GM21529 (cell line): ENCODE measurements around the gene TRPC4AP.
A peak's percentile ranks its signal among the peaks of the same experiment; 100 is the strongest.
"Not testable (repeated sequence)": the region's sequence is repeated elsewhere in the genome, so short reads cannot be mapped to it uniquely, and the experiment has no call there.

Experiments
- ATAC-seq: cut with Tn5 transposase; IDR thresholded peaks from one replicate; pipeline ENCODE4 v1.9.1; 2021; ENCODE audit not compliant: unreplicated experiment

Gene TRPC4AP

GRCh38 chr20:35092524-35093266 is at the start of gene TRPC4AP:
Gene TRPC4AP (minus strand): TSS chr20:35092807. CDS start chr20:35092781, 26 bp downstream.
- ATAC-seq: peak; percentile 92

- no peak for ATAC-seq
These were observed 43.4 kb upstream of the TRPC4AP start for GRCh38 chr20:35135867-35136586.

- no peak for ATAC-seq
These were observed 42.3 kb upstream of the TRPC4AP start for GRCh38 chr20:35134880-35135279.

GRCh38 chr20:35134472-35134871 is 41.9 kb upstream of the TRPC4AP start:
- no peak for ATAC-seq

GRCh38 chr20:35133735-35134134 is 41.1 kb upstream of the TRPC4AP start:
- no peak for ATAC-seq

- ATAC-seq: no peak
These were observed 40.4 kb upstream of the TRPC4AP start for GRCh38 chr20:35133031-35133430.

GRCh38 chr20:35131934-35132333 is 39.3 kb upstream of the TRPC4AP start:
- ATAC-seq: no peak

- ATAC-seq: no peak
These were observed 37.1 kb upstream of the TRPC4AP start for GRCh38 chr20:35129647-35130069.

- no peak for ATAC-seq
These were observed 33.1 kb upstream of the TRPC4AP start for GRCh38 chr20:35125753-35126152.

- no peak for ATAC-seq
These were observed 30.3 kb upstream of the TRPC4AP start for GRCh38 chr20:35122756-35123405.

GRCh38 chr20:35121186-35121585 is 28.6 kb upstream of the TRPC4AP start:
- ATAC-seq: no peak

GRCh38 chr20:35120012-35120701 is 27.6 kb upstream of the TRPC4AP start:
- no peak for ATAC-seq

GRCh38 chr20:35117629-35118028 is 25.0 kb upstream of the TRPC4AP start:
- ATAC-seq: no peak

GRCh38 chr20:35117196-35117595 is 24.6 kb upstream of the TRPC4AP start:
- no peak for ATAC-seq

GRCh38 chr20:35116258-35116657 is 23.7 kb upstream of the TRPC4AP start:
- no peak for ATAC-seq

- no peak for ATAC-seq
These were observed 23.0 kb upstream of the TRPC4AP start for GRCh38 chr20:35115606-35116005.

- ATAC-seq: not testable (repeated sequence)
These were observed 19.7 kb upstream of the TRPC4AP start for GRCh38 chr20:35112276-35112675.

- ATAC-seq: no peak
These were observed 18.7 kb upstream of the TRPC4AP start for GRCh38 chr20:35111141-35111888.

GRCh38 chr20:35108921-35109320 is 16.3 kb upstream of the TRPC4AP start:
- ATAC-seq: no peak

- no peak for ATAC-seq
These were observed 14.3 kb upstream of the TRPC4AP start for GRCh38 chr20:35106827-35107380.
